Subcutaneous abdominal adipose tissue (tissue), 5 donors: ENCODE measurements around the gene TFPI.

Experiments
- H3K27ac ChIP-seq: one replicate; pipeline ENCODE4 v1.7.0; 2013; ENCODE audit warnings: low read depth, mild to moderate bottlenecking, inconsistent platforms, low read length, moderate library complexity
- H3K27me3 ChIP-seq, 5 donors: one replicate each; pipeline ENCODE4 v1.7.0; 2013; ENCODE audit warnings: low read length in 5 of 5, inconsistent platforms in 1 of 5; ENCODE audit not compliant: control insufficient read depth in 5 of 5, insufficient read depth in 4 of 5
- H3K36me3 ChIP-seq, 5 donors: one replicate each; pipeline ENCODE4 v1.7.0; 2013; ENCODE audit warnings: low read length in 5 of 5; ENCODE audit not compliant: control insufficient read depth in 5 of 5, insufficient read depth in 5 of 5
- H3K4me1 ChIP-seq, 5 donors: one replicate each; pipeline ENCODE4 v1.7.0; 2013; ENCODE audit warnings: low read length in 5 of 5, mild to moderate bottlenecking in 3 of 5, moderate library complexity in 1 of 5; ENCODE audit not compliant: control insufficient read depth in 5 of 5, insufficient read depth in 5 of 5
- H3K4me3 ChIP-seq, 5 donors: one replicate each; pipeline ENCODE4 v1.7.0; 2013; ENCODE audit warnings: low read length in 5 of 5, low read depth in 1 of 5
- H3K9ac ChIP-seq, 5 donors: one replicate each; pipeline ENCODE4 v1.7.0; 2013; ENCODE audit warnings: low read length in 5 of 5, mild to moderate bottlenecking in 4 of 5, moderate library complexity in 3 of 5
- H3K9me3 ChIP-seq, 5 donors: one replicate each; pipeline ENCODE4 v1.7.0; 2013; ENCODE audit warnings: low read length in 5 of 5; ENCODE audit not compliant: control insufficient read depth in 5 of 5
- donor health status: healthy.
- donor health status: healthy.
- donor health status: healthy.
- donor health status: healthy.
- donor health status: healthy.

The TFPI gene

DNA sequence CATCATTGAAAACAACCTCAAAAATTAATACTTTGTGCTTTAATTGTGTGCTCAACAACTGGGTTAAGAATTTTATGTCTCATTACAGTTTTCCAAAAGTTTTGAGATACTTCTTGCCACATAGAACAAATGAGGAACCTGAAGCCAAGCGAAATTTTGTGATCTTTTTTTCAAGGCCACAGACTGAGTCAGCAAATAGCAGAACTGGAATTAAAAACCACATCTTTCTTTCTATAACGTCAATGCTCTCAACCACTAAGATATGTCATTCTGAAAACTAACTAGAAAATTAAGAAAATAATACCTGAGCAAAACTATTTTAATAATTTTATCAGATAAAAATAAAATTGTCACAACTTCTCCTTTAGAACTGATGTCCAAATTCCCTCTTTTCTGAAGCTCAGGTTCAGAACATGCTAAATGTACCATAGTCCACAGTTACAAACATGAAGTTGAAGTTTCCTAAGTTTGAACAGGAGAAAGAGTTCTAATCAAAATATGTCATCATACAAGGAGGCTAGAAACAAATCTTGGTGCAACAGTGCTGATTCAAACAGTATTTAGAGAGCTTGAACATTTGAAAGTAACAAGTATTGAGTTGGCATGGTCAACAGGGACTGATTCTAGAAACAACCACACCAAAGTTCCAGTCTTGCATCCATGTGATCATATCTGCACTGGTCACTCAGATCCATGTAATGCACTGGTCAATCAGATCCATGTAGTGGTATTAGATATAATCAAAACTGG lies 78.6 kb downstream of the TFPI start:
- peaks cover 0 to 11% (median 3%) of the 10 kb centered on the region in 5 donors for H3K4me1 ChIP-seq
- no peak overlapping the region for H3K27ac ChIP-seq
- H3K9ac ChIP-seq: no peak overlapping the region
- no peaks in the 10 kb centered on the region for H3K27me3 ChIP-seq
- H3K9me3 ChIP-seq: no peaks in the 10 kb centered on the region
- no peaks in the 10 kb centered on the region for H3K36me3 ChIP-seq
- H3K4me3 ChIP-seq: no peak overlapping the region

DNA sequence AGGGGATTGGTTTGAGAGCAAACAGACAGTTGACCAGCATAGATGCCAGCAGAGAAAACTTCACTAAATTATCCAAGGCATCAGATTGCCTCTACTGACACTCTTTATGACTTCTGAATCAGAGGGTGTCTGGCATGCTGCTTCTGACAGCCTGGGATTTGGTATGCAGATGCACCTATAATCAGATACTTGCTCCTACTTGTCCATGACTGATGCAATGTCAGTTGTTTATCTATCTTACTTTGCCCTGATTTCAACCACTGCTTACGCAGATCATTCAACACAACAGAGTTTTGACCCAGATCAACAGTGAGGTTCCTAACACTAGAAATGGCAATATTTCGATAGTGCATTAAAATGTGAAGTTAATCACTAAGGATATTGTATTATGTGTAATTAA lies 83.5 kb downstream of the TFPI start:
- Histone ChIP-seq H3K9ac (no peak overlapping the region), H3K27me3 (no peaks in the 10 kb centered on the region), H3K27ac (no peak overlapping the region), H3K36me3 (no peaks in the 10 kb centered on the region), H3K4me1 (no peaks in the 10 kb centered on the region), H3K4me3 (no peak overlapping the region), H3K9me3 (no peaks in the 10 kb centered on the region)

DNA sequence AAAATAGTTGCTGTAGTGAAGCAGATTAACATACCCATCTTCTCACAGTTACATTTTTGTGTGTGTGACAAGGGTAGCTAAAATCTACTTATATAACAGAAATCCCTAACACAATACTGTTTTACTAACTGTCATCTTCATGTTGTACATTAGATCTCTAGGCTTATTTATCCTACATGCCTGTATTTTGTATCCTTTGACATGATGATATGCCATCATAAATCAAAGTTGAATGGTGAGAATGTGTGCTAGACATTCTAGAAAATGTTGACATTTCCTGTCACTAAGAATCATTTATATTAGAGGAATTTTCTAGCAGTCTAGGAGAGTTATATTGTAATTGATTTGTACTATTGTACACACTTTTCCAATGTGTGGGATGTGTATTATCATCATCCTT lies 84.7 kb downstream of the TFPI start:
- Histone ChIP-seq H3K36me3 (no peaks in the 10 kb centered on the region), H3K27me3 (no peaks in the 10 kb centered on the region), H3K4me3 (no peak overlapping the region), H3K4me1 (no peaks in the 10 kb centered on the region), H3K9me3 (no peaks in the 10 kb centered on the region), H3K27ac (no peak overlapping the region), H3K9ac (no peak overlapping the region)

DNA sequence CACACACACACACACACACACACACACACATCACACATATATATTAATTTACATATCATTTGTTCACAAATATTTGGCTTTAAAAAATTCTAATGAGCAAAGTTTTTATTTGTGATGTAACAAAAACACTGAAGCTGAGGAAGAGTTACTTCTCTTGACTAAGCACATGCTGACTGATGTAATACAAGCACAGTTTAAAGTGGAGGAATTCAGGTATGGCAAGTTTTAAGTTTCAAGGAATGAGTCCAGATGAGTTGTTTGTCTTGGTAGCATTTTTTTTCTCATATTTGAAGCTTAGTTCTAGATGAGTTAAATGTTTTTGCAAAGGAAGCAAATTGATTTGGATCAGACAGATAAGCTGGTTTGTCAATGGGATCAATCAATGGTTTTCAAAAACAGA lies 86.0 kb downstream of the TFPI start:
- Histone ChIP-seq H3K27me3 (no peaks in the 10 kb centered on the region), H3K4me1 (no peaks in the 10 kb centered on the region), H3K4me3 (no peak overlapping the region), H3K9me3 (no peaks in the 10 kb centered on the region), H3K9ac (no peak overlapping the region), H3K36me3 (no peaks in the 10 kb centered on the region), H3K27ac (no peak overlapping the region)

DNA sequence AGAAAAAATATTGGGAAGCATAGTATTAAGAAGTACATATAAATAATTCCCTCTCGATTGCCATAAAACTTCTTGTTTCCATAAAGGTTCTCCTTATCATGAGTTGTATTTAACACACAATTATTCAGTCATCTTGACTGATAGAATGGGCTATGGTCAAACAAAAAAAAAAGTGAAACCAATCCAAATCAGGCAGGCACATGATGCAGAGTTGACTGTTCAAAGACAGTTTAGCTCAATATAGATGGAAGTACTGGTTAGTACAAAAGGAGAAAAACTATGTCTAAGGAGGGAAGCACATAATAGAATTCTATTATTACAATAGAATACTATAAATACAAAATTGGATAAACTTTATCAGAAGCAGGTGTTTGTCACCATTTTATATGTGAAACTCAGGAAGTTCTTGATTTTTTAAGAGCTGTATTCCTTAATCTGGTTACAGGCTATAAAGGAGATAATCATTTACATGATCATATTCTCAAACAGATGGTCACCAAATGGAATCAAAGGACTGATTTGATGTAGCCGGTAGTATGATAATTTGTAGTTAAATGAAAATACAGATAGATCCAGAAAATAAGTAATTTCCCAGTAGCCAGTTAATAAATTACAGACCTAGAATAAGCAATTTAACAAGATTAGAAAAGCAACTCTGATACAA lies 88.0 kb downstream of the TFPI start:
- Histone ChIP-seq H3K4me1 (no peaks in the 10 kb centered on the region), H3K9me3 (no peaks in the 10 kb centered on the region), H3K9ac (no peak overlapping the region), H3K4me3 (no peak overlapping the region), H3K27me3 (no peaks in the 10 kb centered on the region), H3K36me3 (no peaks in the 10 kb centered on the region), H3K27ac (no peak overlapping the region)

DNA sequence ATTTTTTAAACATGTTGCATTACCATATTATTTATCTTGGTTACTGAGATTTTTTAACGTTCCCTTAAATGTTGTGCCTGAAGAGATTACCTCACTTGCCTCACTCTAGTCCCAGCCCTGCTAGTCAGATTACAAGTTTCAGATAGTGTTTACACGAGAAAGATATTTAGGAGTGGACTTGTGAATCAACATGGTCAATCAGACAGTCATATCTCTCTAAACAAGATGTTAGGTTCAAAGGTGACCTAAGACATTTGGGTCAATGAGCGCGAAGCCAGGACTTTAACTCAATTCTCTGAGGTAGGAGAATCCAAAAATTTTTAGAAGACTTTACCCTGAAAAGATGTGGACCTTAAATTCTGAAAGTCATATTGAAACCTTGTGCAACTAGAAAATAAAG lies 91.4 kb downstream of the TFPI start:
- Histone ChIP-seq H3K4me3 (no peak overlapping the region), H3K27me3 (no peaks in the 10 kb centered on the region), H3K4me1 (peaks cover 0 to 4% (median 0%) of the 10 kb centered on the region in 5 donors), H3K9ac (no peak overlapping the region), H3K9me3 (no peaks in the 10 kb centered on the region), H3K27ac (no peak overlapping the region), H3K36me3 (no peaks in the 10 kb centered on the region)

DNA sequence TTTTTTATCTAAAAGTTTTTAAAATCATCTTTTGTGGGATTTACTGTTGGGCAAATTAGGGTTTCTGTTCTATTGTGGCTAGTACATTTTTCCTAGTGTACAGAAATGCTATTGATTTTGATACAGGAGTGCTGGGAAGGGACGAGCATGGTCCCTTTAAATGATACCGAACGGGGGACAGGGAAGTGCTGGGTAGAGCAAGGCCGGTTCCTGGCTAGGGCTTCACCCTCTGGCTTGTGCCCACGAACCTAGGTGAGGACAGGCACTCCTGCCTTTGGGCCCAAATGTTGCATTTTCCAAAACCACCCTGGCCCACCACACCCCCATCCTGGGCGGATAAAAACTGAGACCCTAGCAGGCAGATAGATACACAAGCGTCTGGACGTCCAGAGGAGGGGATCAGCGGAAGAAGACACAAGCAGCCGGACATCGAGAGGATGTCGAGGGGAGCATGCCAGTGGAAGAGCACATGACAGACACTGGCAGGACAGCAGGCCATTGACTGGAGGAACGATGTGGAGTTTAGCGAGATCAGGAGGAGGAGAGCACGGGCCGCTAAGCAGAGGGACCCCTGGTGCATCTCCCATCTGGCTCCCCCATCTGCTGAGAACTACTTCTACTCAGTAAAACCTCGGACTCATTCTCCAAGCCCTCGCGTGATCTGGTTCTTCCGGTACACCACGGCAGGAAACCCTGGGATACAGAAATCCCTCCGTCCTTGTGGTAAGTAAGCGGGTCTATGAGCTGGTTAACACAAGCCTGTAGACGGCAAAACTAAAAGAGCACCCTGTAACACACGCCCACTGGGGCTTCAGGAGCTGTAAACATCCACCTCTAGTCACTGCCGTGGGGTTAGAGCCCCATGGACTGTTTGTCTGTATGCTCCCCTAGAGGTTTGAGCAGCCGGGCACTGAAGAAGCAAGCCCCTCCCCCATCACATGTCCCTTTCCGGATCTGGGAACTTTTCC lies 92.7 kb downstream of the TFPI start:
- no peaks in the 10 kb centered on the region for H3K36me3 ChIP-seq
- no peaks in the 10 kb centered on the region for H3K9me3 ChIP-seq
- H3K4me3 ChIP-seq: peak overlapping the region in 3 of 5 donors; percentile 2 to 32 (median 19)
- H3K4me1 ChIP-seq: peaks cover 0 to 4% (median 0%) of the 10 kb centered on the region in 5 donors
- H3K9ac ChIP-seq: no peak overlapping the region
- no peak overlapping the region for H3K27ac ChIP-seq
- no peaks in the 10 kb centered on the region for H3K27me3 ChIP-seq

DNA sequence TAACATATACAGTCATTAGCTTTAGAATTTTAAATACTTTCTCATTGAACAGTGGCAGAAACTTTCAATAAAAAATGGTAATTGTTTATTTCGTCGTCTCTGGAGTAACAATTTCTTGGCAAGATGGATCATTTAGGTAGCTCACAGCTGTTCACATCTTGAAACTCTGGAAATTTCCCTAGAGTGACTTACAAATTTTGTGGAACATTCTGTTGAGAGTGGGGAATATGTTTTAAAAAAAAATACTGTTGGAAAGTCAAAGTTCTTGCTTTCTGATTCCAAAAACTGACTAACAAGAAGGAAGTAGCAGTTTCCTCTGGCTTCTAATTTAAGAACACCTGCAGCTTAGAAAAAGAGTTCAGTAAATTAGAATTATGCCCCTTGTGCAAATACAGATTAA lies 95.0 kb downstream of the TFPI start:
- Histone ChIP-seq H3K9me3 (no peaks in the 10 kb centered on the region), H3K27me3 (no peaks in the 10 kb centered on the region), H3K4me3 (no peak overlapping the region), H3K9ac (no peak overlapping the region), H3K4me1 (peaks cover 0 to 4% (median 0%) of the 10 kb centered on the region in 5 donors), H3K36me3 (no peaks in the 10 kb centered on the region), H3K27ac (no peak overlapping the region)

DNA sequence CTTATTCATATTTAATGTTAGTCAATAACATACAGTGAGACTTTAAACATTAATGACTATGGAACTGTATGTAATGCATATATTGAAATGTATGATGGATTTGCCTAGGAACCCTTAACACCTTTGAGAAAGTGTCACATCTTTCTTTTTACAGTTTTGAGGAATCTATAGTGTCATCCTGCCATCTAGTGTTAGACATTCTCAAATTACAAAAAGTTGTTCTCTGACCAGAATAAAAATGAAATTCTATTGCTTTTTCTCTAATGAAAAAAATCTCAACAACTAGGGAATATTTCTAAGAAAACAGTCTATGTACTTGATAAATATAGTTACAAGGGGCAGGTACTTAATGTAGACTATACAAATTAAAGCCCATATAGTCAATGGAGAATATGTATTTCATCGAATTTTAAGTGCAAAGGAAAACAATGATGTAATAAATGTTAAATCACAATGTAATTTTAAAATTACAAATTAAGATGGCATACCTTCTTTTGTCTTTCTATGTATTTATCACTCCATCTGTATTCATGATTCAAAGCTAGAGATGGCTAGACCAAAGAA lies 101.1 kb downstream of the TFPI start:
- Histone ChIP-seq H3K4me1 (peaks cover 0 to 4% (median 0%) of the 10 kb centered on the region in 5 donors), H3K9me3 (no peaks in the 10 kb centered on the region)

More for the DNA sequence above, 101.1 kb downstream of the TFPI start:
- no peaks in the 10 kb centered on the region for H3K36me3 ChIP-seq
- no peak overlapping the region for H3K27ac ChIP-seq
- no peak overlapping the region for H3K4me3 ChIP-seq
- no peak overlapping the region for H3K9ac ChIP-seq
- H3K27me3 ChIP-seq: no peaks in the 10 kb centered on the region
